NCI-H1092 treated with DMSO at 0.1 percent for 48 hours (cell line): ENCODE data around the gene LAYN.
A peak's percentile ranks its signal among the peaks of the same experiment; 100 is the strongest.

Experiments
- DNase-seq: peaks from one replicate; lab custom pipeline; 2025; lab: John Stamatoyannopoulos, UW

Gene LAYN

GRCh38 chr11:111540114-111540936, at the start of gene LAYN:
Gene LAYN, plus strand, starts transcription at chr11:111540720. Its CDS starts 124 bp downstream, at chr11:111540844.
- peak; percentile 36 for DNase-seq

GRCh38 chr11:111494040-111494439, 46.5 kb upstream of the LAYN start:
- no peak for DNase-seq

- DNase-seq, result no peak
Measured at GRCh38 chr11:111499483-111499882, 41.0 kb upstream of the LAYN start.

- no peak for DNase-seq
Measured at GRCh38 chr11:111500481-111500880, 40.0 kb upstream of the LAYN start.

GRCh38 chr11:111502611-111503010, 37.9 kb upstream of the LAYN start:
- DNase-seq, result no peak

- DNase-seq, result no peak
Measured at GRCh38 chr11:111510311-111510710, 30.2 kb upstream of the LAYN start.

GRCh38 chr11:111512296-111513239, 28.0 kb upstream of the LAYN start, which contains the start of gene BTG4:
Gene BTG4, minus strand, starts transcription at chr11:111512386. Its CDS starts 13,610 bp downstream, at chr11:111498776.
- no peak for DNase-seq

- no peak for DNase-seq
Measured at GRCh38 chr11:111513240-111513605, 27.3 kb upstream of the LAYN start.

GRCh38 chr11:111514216-111515031, 26.1 kb upstream of the LAYN start, which contains the start of gene HOATZ:
Gene HOATZ, plus strand, starts transcription at chr11:111514778. Its CDS starts 7 bp downstream, at chr11:111514785.
- no peak for DNase-seq

GRCh38 chr11:111515591-111515990, 24.9 kb upstream of the LAYN start:
- DNase-seq, result no peak

- no peak for DNase-seq
Measured at GRCh38 chr11:111518668-111519067, 21.9 kb upstream of the LAYN start.

- no peak for DNase-seq
Measured at GRCh38 chr11:111520560-111520959, 20.0 kb upstream of the LAYN start.

GRCh38 chr11:111521135-111521534, 19.4 kb upstream of the LAYN start:
- no peak for DNase-seq

GRCh38 chr11:111522426-111522825, 18.1 kb upstream of the LAYN start:
- no peak for DNase-seq

GRCh38 chr11:111523343-111523742, 17.2 kb upstream of the LAYN start:
- no peak for DNase-seq

- DNase-seq, result no peak
Measured at GRCh38 chr11:111524056-111524455, 16.5 kb upstream of the LAYN start.

GRCh38 chr11:111525456-111525855, 15.1 kb upstream of the LAYN start:
- no peak for DNase-seq

- no peak for DNase-seq
Measured at GRCh38 chr11:111526501-111526900, 14.0 kb upstream of the LAYN start.

- DNase-seq, result no peak
Measured at GRCh38 chr11:111527279-111527678, 13.2 kb upstream of the LAYN start.

- DNase-seq, result peak; percentile 8
Measured at GRCh38 chr11:111528557-111528956, 12.0 kb upstream of the LAYN start.

- DNase-seq, result no peak
Measured at GRCh38 chr11:111530091-111530490, 10.4 kb upstream of the LAYN start.

GRCh38 chr11:111531136-111531535, 9.4 kb upstream of the LAYN start:
- DNase-seq, result no peak
